Right atrium auricular region (tissue), 2 donors: ENCODE results near the gene LRRC4B. TPM values are rescaled to one million over a fixed set of nuclear protein-coding genes. Genes with fewer than 3 reads are reported as not detected.

ENCODE experiments used
- DNase-seq: peaks from one replicate; pipeline ENCODE4 v3.0.0-alpha.2; 2019; ENCODE audit warnings: low spot score
- H3K27ac ChIP-seq, 2 donors: fragments of 200-600 bp; sonication (generic); 1 replicate in 1 of 2; 2 replicates in 1 of 2; pipeline ENCODE4 v1.5.1; 2016 to 2019
- H3K27me3 ChIP-seq, 2 donors: fragments of 200-600 bp; sonication (generic); one replicate each; pipeline versions ENCODE4 v1.5.1 to v1.6.0; 2017 to 2019
- H3K36me3 ChIP-seq: fragments of 200-600 bp; sonication (generic); one replicate; pipeline ENCODE4 v1.5.1; 2016
- H3K4me1 ChIP-seq, 2 donors: fragments of 200-600 bp; sonication (generic); one replicate each; pipeline versions ENCODE4 v1.5.1 to v1.6.0; 2017 to 2019
- H3K4me3 ChIP-seq, 2 donors: fragments of 200-600 bp; sonication (generic); 1 replicate in 1 of 2; 2 replicates in 1 of 2; pipeline ENCODE4 v1.5.1; 2017 to 2019; ENCODE audit warnings: mild to moderate bottlenecking in 1 of 2, moderate library complexity in 1 of 2
- H3K9me3 ChIP-seq, 2 donors: fragments of 200-600 bp; sonication (generic); one replicate each; pipeline ENCODE4 v1.5.1; 2019
- total RNA-seq, 2 donors: library from RNA; depleted of rRNA; stranded (reverse); fragments of >200 nt; gene quantifications; one replicate each; pipeline ENCODE4 v1.1.0, GENCODE V29; 2016
- TF ChIP-seq, protein P1 (sequence below), 2 donors: fragments of 200-600 bp; sonication (generic); IDR thresholded peaks; one replicate each; pipeline ENCODE4 v1.5.1; 2019; ENCODE audit warnings: antibody characterized with exemption in 2 of 2

Gene LRRC4B
- total RNA-seq, 2 donors from 2014 or later: 1.6 to 2.0 TPM

DNA sequence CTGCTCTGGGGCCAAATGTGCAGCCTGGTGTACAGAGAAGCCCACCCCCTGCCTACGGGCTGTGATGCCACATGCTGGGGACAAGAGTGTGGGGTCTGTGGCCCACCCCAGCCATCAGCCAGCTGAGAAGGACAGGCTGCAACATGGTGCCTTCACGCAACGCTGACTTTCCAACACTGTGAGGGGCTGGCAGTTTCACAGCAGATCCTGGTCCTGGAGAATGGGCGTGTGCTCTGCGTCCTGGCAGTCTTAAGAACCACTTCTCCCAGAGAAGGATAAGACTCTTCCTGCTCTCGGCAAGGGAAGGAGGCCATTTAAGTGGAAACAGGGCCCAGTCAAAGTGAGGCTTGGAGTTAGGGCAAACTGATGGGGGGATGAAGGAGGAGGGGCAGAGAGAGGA lies 4.6 kb downstream of the LRRC4B start:
- Histone ChIP-seq H3K36me3 (no peaks in the 10 kb centered on the region), H3K4me3 (no peak overlapping the region), H3K9me3 (no peaks in the 10 kb centered on the region), H3K4me1 (peaks cover 0 to 14% of the 10 kb centered on the region in 2 donors), H3K27me3 (peaks cover 6 to 16% of the 10 kb centered on the region in 2 donors), H3K27ac (no peak overlapping the region)
- DNase-seq: no peak
- TF ChIP-seq, protein P1, sequence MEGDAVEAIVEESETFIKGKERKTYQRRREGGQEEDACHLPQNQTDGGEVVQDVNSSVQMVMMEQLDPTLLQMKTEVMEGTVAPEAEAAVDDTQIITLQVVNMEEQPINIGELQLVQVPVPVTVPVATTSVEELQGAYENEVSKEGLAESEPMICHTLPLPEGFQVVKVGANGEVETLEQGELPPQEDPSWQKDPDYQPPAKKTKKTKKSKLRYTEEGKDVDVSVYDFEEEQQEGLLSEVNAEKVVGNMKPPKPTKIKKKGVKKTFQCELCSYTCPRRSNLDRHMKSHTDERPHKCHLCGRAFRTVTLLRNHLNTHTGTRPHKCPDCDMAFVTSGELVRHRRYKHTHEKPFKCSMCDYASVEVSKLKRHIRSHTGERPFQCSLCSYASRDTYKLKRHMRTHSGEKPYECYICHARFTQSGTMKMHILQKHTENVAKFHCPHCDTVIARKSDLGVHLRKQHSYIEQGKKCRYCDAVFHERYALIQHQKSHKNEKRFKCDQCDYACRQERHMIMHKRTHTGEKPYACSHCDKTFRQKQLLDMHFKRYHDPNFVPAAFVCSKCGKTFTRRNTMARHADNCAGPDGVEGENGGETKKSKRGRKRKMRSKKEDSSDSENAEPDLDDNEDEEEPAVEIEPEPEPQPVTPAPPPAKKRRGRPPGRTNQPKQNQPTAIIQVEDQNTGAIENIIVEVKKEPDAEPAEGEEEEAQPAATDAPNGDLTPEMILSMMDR (IDR thresholded peaks at IDR 0.05): no peak

DNA sequence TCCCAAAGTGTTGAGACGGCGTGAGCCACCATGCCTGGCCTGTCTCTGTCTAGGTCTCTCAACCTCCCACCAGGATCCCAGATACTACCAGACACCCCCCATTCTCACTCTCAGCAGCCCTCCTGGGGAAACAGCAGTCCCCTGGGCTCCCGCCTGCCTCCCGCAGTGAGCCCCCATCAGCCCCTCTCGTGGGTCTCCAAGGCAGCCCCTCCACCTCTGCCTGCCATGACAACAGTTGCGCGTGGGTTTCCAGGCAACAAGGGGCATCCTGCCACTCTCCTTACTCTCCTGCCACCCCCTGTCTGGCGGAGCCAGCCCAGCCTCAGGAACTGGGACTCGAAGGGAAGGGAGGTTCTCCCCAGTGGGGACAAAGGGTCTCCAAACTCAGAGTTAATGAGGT lies 5.2 kb downstream of the LRRC4B start:
- no peaks in the 10 kb centered on the region for H3K36me3 ChIP-seq
- TF ChIP-seq, protein P1 (IDR thresholded peaks at IDR 0.05): no peak
- H3K4me1 ChIP-seq: peaks cover 0 to 12% of the 10 kb centered on the region in 2 donors
- H3K9me3 ChIP-seq: no peaks in the 10 kb centered on the region
- peaks cover 6 to 16% of the 10 kb centered on the region in 2 donors for H3K27me3 ChIP-seq
- H3K4me3 ChIP-seq: no peak overlapping the region
- DNase-seq: no peak
- H3K27ac ChIP-seq: no peak overlapping the region

DNA sequence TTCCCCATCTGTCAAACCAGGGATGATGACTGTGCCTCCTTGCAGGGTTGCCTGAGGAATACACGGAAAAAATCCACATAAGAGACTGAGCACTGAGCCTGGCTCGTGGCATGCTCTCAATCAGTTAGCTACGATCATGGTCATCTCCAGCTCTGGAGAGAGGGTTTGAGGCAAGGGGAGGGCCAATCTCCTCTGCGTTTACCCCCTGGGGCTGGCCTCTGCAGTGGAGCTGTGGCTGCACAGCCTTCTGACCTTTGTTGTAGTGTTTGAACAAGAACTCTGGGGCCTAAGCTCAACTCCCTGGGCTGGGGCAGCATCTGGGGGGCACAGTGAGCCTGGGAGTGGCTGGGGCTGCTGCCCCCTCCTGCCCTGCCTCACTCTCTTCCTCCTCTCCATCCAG lies 5.9 kb downstream of the LRRC4B start:
- peaks cover 0 to 5% of the 10 kb centered on the region in 2 donors for H3K4me1 ChIP-seq
- TF ChIP-seq, protein P1 (IDR thresholded peaks at IDR 0.05): no peak
- H3K27ac ChIP-seq: no peak overlapping the region
- no peak overlapping the region for H3K4me3 ChIP-seq
- H3K36me3 ChIP-seq: no peaks in the 10 kb centered on the region
- no peak for DNase-seq
- H3K27me3 ChIP-seq: peaks cover 5 to 10% of the 10 kb centered on the region in 2 donors
- H3K9me3 ChIP-seq: no peaks in the 10 kb centered on the region

DNA sequence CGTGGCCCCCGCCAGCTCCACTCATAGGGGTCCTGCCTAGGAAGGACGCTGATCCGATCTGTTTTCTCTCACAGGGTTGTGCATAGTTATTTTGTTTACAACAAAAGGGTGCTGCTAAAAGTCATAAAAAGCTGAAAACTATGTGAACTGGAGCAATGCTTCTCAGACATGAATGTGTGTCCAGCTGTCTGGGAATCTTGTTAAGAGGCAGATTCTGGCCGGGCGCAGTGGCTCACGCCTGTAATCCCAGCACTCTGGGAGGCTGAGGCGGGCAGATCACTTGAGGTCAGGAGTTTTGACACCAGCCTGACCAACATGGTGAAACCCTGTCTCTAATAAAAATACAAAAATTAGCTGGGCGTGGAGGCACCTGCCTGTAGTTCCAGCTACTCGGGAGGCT lies 8.6 kb downstream of the LRRC4B start:
- H3K4me3 ChIP-seq: no peak overlapping the region

DNA sequence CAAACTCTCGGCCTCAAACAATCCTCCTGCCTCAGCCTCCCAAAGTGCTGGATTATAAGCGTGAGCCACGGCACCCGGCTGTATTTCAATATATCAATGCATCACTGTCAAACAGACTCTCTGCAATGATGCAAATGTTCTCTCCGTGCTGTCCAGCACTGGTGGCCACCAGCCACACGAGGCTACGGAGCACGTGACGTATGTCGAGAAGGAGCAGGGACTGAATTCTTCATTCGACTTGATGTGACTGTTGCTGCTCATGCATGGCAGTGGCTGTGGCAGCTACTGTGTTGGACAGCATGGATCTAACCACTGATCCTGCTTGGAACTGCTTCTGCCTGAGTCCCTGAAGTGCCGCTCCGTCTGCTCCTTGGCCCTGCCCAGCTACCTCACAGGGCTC lies 9.8 kb downstream of the LRRC4B start:
- no peaks in the 10 kb centered on the region for H3K27me3 ChIP-seq
- H3K9me3 ChIP-seq: no peaks in the 10 kb centered on the region
- H3K4me3 ChIP-seq: no peak overlapping the region
- H3K36me3 ChIP-seq: no peaks in the 10 kb centered on the region
- no peak for DNase-seq
- TF ChIP-seq, protein P1 (IDR thresholded peaks at IDR 0.05): no peak
- H3K27ac ChIP-seq: no peak overlapping the region
- peaks cover 0 to 15% of the 10 kb centered on the region in 2 donors for H3K4me1 ChIP-seq

More for the DNA sequence above, 8.6 kb downstream of the LRRC4B start:
- Histone ChIP-seq H3K27me3 (no peaks in the 10 kb centered on the region), H3K4me1 (peaks cover 0 to 15% of the 10 kb centered on the region in 2 donors), H3K36me3 (no peaks in the 10 kb centered on the region), H3K27ac (no peak overlapping the region), H3K9me3 (no peaks in the 10 kb centered on the region)
- DNase-seq: no peak
- TF ChIP-seq, protein P1 (IDR thresholded peaks at IDR 0.05): no peak

DNA sequence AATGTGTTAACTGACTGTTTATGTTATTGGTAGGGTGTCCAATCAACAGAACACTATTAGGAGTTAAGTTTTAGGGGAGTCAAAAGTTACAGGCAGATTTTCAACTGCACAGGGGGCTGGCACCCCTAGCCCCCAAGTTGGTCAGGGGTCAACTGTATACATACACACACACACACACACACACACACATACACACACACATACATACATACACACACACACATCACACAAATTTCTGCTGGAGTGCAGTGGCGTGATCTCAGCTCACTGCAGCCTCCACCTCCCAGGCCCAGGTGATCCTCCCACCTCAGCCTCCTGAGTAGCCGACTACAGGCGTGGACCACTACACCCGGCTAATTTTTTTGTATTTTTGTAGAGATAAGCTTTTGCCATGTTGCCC lies 10.2 kb downstream of the LRRC4B start:
- no peaks in the 10 kb centered on the region for H3K27me3 ChIP-seq

More for the DNA sequence above, 10.2 kb downstream of the LRRC4B start:
- peaks cover 0 to 15% of the 10 kb centered on the region in 2 donors for H3K4me1 ChIP-seq
- no peak for DNase-seq
- TF ChIP-seq, protein P1 (IDR thresholded peaks at IDR 0.05): no peak
- no peak overlapping the region for H3K27ac ChIP-seq
- no peak overlapping the region for H3K4me3 ChIP-seq
- H3K36me3 ChIP-seq: no peaks in the 10 kb centered on the region
- no peaks in the 10 kb centered on the region for H3K9me3 ChIP-seq
